NCI-H446 (cell line): ENCODE measurements around the gene LAMTOR4.

ENCODE experiments used
- DNase-seq, 2 experiments: peaks; one replicate each; lab custom pipeline; 2025; lab: John Stamatoyannopoulos, UW

The LAMTOR4 gene

GRCh38 chr7:100153708-100154535 is 5.2 kb downstream of the LAMTOR4 start:
- DNase-seq, result no peak

GRCh38 chr7:100154651-100155491 is 6.2 kb downstream of the LAMTOR4 start:
- DNase-seq, result no peak

GRCh38 chr7:100155553-100156317 is 7.0 kb downstream of the LAMTOR4 start:
- DNase-seq, result no peak

GRCh38 chr7:100156331-100157068 is 7.8 kb downstream of the LAMTOR4 start:
- no peak for DNase-seq

GRCh38 chr7:100157069-100157333 is 8.3 kb downstream of the LAMTOR4 start:
- no peak for DNase-seq

- no peak for DNase-seq
Observed at GRCh38 chr7:100157334-100158228, 8.9 kb downstream of the LAMTOR4 start.

GRCh38 chr7:100158229-100159098 is 9.7 kb downstream of the LAMTOR4 start, which contains the start of gene TRAPPC14:
Gene TRAPPC14 (minus strand): TSS chr7:100158723. CDS start chr7:100158499, 224 bp downstream.
- DNase-seq, result peak; percentile 48 to 77

GRCh38 chr7:100159099-100159623 is 10.4 kb downstream of the LAMTOR4 start:
- DNase-seq, result no peak

GRCh38 chr7:100160067-100160466 is 11.3 kb downstream of the LAMTOR4 start:
- DNase-seq, result no peak

- no peak for DNase-seq
Observed at GRCh38 chr7:100163006-100163531, 14.4 kb downstream of the LAMTOR4 start.

GRCh38 chr7:100163871-100164270 is 15.2 kb downstream of the LAMTOR4 start:
- DNase-seq, result no peak

GRCh38 chr7:100166317-100166940 is 17.7 kb downstream of the LAMTOR4 start:
- no peak for DNase-seq

GRCh38 chr7:100166970-100167911 is 18.5 kb downstream of the LAMTOR4 start:
- no peak for DNase-seq

- no peak for DNase-seq
Observed at GRCh38 chr7:100167912-100168323, 19.2 kb downstream of the LAMTOR4 start.

GRCh38 chr7:100169147-100169850 is 20.6 kb downstream of the LAMTOR4 start:
- DNase-seq, result no peak

- no peak for DNase-seq
Observed at GRCh38 chr7:100170101-100170897, 21.6 kb downstream of the LAMTOR4 start.
